Panc1 (cell line): ENCODE measurements around the gene AKAP13. TPM values are rescaled to one million over a fixed set of nuclear protein-coding genes. Genes with fewer than 3 reads are reported as not detected.

Experiments
- ATAC-seq: fragments of 200-7000 bp; cut with Tn5 transposase; 2 replicates; pipeline ENCODE4 v1.9.1; 2020; ENCODE audit warnings: mild to moderate bottlenecking, moderate library complexity
- BruUV-seq: library from RNA; stranded (reverse); fragments of 400-500 nt; replicated peaks from 2 replicates; lab custom pipeline; 2021; lab: Mats Ljungman, UMichigan
- CTCF ChIA-PET: fragments of 300-600 bp; sonication (Branson Sonifier 250); formaldehyde crosslinking; loops from one replicate; lab custom pipeline; 2022; ENCODE audit warnings: antibody characterized with exemption; lab: Charles Lee
- POLR2A ChIA-PET: fragments of 300-600 bp; sonication (Branson Sonifier 250); formaldehyde crosslinking; loops from one replicate; lab custom pipeline; 2022; ENCODE audit warnings: antibody characterized with exemption; lab: Charles Lee
- DNase-seq: peaks from one replicate; pipeline ENCODE4 v3.0.0-alpha.2; 2010; ENCODE audit warnings: low read depth, low spot score
- H3K27ac ChIP-seq: 2 replicates; pipeline ENCODE4 v1.5.1; 2011; ENCODE audit warnings: mild to moderate bottlenecking, low read length, inconsistent platforms
- H3K27me3 ChIP-seq: fragments of 200-500 bp; sonication (Bioruptor generic); 2 replicates; pipeline ENCODE4 v1.6.0; 2014; ENCODE audit warnings: low read length, inconsistent platforms; ENCODE audit not compliant: control insufficient read depth, insufficient read depth
- H3K36me3 ChIP-seq: fragments of 200-500 bp; sonication (Bioruptor generic); 2 replicates; pipeline ENCODE4 v1.5.1; 2014; ENCODE audit warnings: inconsistent platforms, mild to moderate bottlenecking, low read length, moderate library complexity; ENCODE audit not compliant: control insufficient read depth, insufficient read depth
- H3K4me1 ChIP-seq: 2 replicates; pipeline ENCODE4 v1.5.1; 2011; ENCODE audit warnings: inconsistent platforms, mild to moderate bottlenecking, low read length, moderate library complexity; ENCODE audit not compliant: control insufficient read depth, insufficient read depth
- H3K4me3 ChIP-seq, 2 experiments: 2 replicates each; pipeline ENCODE4 v1.5.1; 2011 to 2012; ENCODE audit warnings: low read depth in 2 of 2, low read length in 2 of 2, mild to moderate bottlenecking in 2 of 2, inconsistent platforms in 1 of 2, moderate library complexity in 1 of 2
- H3K9me3 ChIP-seq: fragments of 200-500 bp; sonication (Bioruptor generic); 2 replicates; pipeline ENCODE4 v1.5.1; 2014; ENCODE audit warnings: low read depth, mild to moderate bottlenecking, inconsistent platforms, low read length, moderate library complexity; ENCODE audit not compliant: control insufficient read depth, insufficient read depth
- POLR2AphosphoS5 ChIP-seq: IDR thresholded peaks from 2 replicates; pipeline ENCODE4 v1.6.1; 2012; ENCODE audit warnings: mild to moderate bottlenecking, low read depth, low read length, moderate library complexity
- REST ChIP-seq, 2 experiments: IDR thresholded peaks; 2 replicates each; pipeline ENCODE4 v1.6.1; 2011 to 2012; ENCODE audit warnings: low read depth in 2 of 2, control low read depth in 1 of 2, low read length in 1 of 2, mild to moderate bottlenecking in 1 of 2, moderate library complexity in 1 of 2; ENCODE audit not compliant: insufficient read depth in 1 of 2
- SIN3A ChIP-seq: IDR thresholded peaks from 2 replicates; pipeline ENCODE4 v1.6.1; 2012; ENCODE audit warnings: low read depth, mild to moderate bottlenecking, low read length, moderate library complexity, borderline replicate concordance; ENCODE audit not compliant: insufficient read depth
- TCF7L2 ChIP-seq: IDR thresholded peaks from 2 replicates; pipeline ENCODE4 v1.6.1; 2011; ENCODE audit warnings: mild to moderate bottlenecking, low read depth, low read length, inconsistent platforms
- in situ Hi-C: cut with HindIII; loops from 2 replicates; pipeline ENCODE4 v1.10.0; 2016; ENCODE audit warnings: low sequenced_read_pairs, low pct_unique_long_range_greater_than_20kb
- intact Hi-C: fragments of 100-400 bp; cut with micrococcal nuclease; formaldehyde crosslinking; loops from one replicate; pipeline ENCODE4 v1.10.0; 2022; ENCODE audit not compliant: unreplicated experiment
- total RNA-seq: library from RNA; stranded (reverse); gene quantifications from one replicate; pipeline ENCODE4 v1.2.1, GENCODE V29; 2021; ENCODE audit not compliant: unreplicated experiment
- TF ChIP-seq, protein P1 (sequence below): fragments of 450-650 bp; IDR thresholded peaks from 2 replicates; pipeline ENCODE4 v1.5.1; 2017; ENCODE audit warnings: mild to moderate bottlenecking

The AKAP13 gene
- total RNA-seq, 1 experiment from 2014 or later = 94.2 TPM

- ATAC-seq (no peak), DNase-seq (no peak)
- ChIA-PET CTCF (no interaction called here), POLR2A (interaction anchor here (0.6 kb wide), 1 partner anchor 175 kb away, joined by 3 read pairs; no protein-coding TSS in a partner anchor)
- Histone ChIP-seq H3K27me3 (no peaks in the 10 kb centered on the region), H3K36me3 (no peaks in the 10 kb centered on the region; the same call in 1 of the 2 replicates), H3K27ac (no peak overlapping the region), H3K4me3 (no peak overlapping the region), H3K9me3 (no peaks in the 10 kb centered on the region), H3K4me1 (peaks cover 23% of the 10 kb centered on the region)
- intact Hi-C loops (no loop called here), in situ Hi-C loops (no loop called here)
- TF ChIP-seq, protein P1, sequence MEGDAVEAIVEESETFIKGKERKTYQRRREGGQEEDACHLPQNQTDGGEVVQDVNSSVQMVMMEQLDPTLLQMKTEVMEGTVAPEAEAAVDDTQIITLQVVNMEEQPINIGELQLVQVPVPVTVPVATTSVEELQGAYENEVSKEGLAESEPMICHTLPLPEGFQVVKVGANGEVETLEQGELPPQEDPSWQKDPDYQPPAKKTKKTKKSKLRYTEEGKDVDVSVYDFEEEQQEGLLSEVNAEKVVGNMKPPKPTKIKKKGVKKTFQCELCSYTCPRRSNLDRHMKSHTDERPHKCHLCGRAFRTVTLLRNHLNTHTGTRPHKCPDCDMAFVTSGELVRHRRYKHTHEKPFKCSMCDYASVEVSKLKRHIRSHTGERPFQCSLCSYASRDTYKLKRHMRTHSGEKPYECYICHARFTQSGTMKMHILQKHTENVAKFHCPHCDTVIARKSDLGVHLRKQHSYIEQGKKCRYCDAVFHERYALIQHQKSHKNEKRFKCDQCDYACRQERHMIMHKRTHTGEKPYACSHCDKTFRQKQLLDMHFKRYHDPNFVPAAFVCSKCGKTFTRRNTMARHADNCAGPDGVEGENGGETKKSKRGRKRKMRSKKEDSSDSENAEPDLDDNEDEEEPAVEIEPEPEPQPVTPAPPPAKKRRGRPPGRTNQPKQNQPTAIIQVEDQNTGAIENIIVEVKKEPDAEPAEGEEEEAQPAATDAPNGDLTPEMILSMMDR = no peak
- TF ChIP-seq SIN3A = no peak
- no peak for TF ChIP-seq REST (IDR thresholded peaks at IDR 0.05; ENCODE audit: insufficient read depth in 1 of 2, low read depth in 2 of 2, low read length in 1 of 2)
- no peak for TF ChIP-seq POLR2AphosphoS5
- TF ChIP-seq TCF7L2 = no peak
- BruUV-seq = no TSS peak
Observed at GRCh38 chr15:85464471-85464870, 84.1 kb downstream of the AKAP13 start.

GRCh38 chr15:85470563-85471271 lies 90.3 kb downstream of the AKAP13 start:
- no peaks in the 10 kb centered on the region for H3K27me3 ChIP-seq
- no peak overlapping the region for H3K27ac ChIP-seq
- H3K36me3 ChIP-seq = no peaks in the 10 kb centered on the region
- intact Hi-C loops (no loop called here), in situ Hi-C loops (no loop called here)
- H3K9me3 ChIP-seq = no peaks in the 10 kb centered on the region
- ChIA-PET CTCF (no interaction called here), POLR2A (no interaction called here)
- BruUV-seq = no TSS peak
- ATAC-seq = no peak
- H3K4me3 ChIP-seq = no peak overlapping the region
- TF ChIP-seq TCF7L2 (no peak), REST (IDR thresholded peaks at IDR 0.05; ENCODE audit: insufficient read depth in 1 of 2, low read depth in 2 of 2, low read length in 1 of 2) (no peak), POLR2AphosphoS5 (no peak), SIN3A (no peak)
- TF ChIP-seq, protein P1 = no peak
- no peak for DNase-seq
- H3K4me1 ChIP-seq = peaks cover 17% of the 10 kb centered on the region
